ENCODE results near the gene AMOTL1.

GRCh38 chr11:94767291-94767690, 865 bp upstream of the AMOTL1 start:
- TF ChIP-seq CTCF (IDR thresholded peaks at IDR 0.05), result no peak
- TF ChIP-seq POLR2A (IDR thresholded peaks at IDR 0.05), result no peak
